Adipocyte (in vitro differentiated cells): ENCODE results near the gene SEC16A.

Experiments
- DNase-seq: peaks from one replicate; pipeline ENCODE4 v3.0.0-alpha.2; 2015; ENCODE audit warnings: low read depth
- H3K27me3 ChIP-seq: replicated peaks from 2 replicates; pipeline ENCODE4 v1.7.0; 2013; ENCODE audit warnings: mild to moderate bottlenecking, low read length, moderate library complexity; ENCODE audit not compliant: control insufficient read depth, insufficient read depth
- H3K36me3 ChIP-seq: 2 replicates; pipeline ENCODE4 v1.7.0; 2013; ENCODE audit warnings: low read length, mild to moderate bottlenecking, moderate library complexity; ENCODE audit not compliant: control insufficient read depth, insufficient read depth, severe bottlenecking
- H3K4me1 ChIP-seq: 2 replicates; pipeline ENCODE4 v1.7.0; 2013; ENCODE audit warnings: mild to moderate bottlenecking, low read length, moderate library complexity; ENCODE audit not compliant: control insufficient read depth, insufficient read depth
- H3K4me3 ChIP-seq: 2 replicates; pipeline ENCODE4 v1.7.0; 2013; ENCODE audit warnings: mild to moderate bottlenecking, low read length, moderate library complexity
- H3K9ac ChIP-seq: 2 replicates; pipeline ENCODE4 v1.7.0; 2013; ENCODE audit warnings: mild to moderate bottlenecking, low read length, moderate library complexity
- H3K9me3 ChIP-seq: 2 replicates; pipeline ENCODE4 v1.7.0; 2013; ENCODE audit warnings: mild to moderate bottlenecking, low read length, moderate library complexity; ENCODE audit not compliant: control insufficient read depth

The SEC16A gene

DNA sequence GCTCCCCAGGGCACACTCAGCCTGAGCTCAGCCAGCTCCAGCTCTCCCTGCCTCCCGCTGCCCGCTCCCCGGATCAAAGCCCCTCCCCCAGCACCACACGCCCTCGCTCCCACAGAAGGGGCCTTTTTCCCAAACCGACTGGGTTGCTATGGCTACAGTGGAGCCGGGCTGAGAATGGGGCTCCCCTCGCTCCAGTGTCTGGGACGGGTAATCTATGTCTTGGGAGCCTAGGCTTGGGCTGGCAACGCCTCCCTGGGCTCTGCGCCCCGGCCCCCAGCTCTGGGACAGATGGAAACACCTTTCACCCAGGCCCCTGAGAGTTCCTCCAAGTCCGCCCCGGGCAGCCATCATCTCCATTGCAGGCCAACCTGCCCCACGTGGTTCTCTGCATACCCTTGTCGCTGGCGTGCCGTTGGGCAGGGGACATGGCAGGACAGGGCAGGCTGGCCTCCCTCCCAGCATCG is 33.4 kb upstream of the SEC16A start:
- Histone ChIP-seq H3K27me3 (no peaks in the 10 kb centered on the region), H3K4me1 (no peaks in the 10 kb centered on the region), H3K36me3 (peaks cover 49% of the 10 kb centered on the region), H3K9ac (no peak overlapping the region), H3K9me3 (no peaks in the 10 kb centered on the region), H3K4me3 (no peak overlapping the region)
- DNase-seq, result no peak

DNA sequence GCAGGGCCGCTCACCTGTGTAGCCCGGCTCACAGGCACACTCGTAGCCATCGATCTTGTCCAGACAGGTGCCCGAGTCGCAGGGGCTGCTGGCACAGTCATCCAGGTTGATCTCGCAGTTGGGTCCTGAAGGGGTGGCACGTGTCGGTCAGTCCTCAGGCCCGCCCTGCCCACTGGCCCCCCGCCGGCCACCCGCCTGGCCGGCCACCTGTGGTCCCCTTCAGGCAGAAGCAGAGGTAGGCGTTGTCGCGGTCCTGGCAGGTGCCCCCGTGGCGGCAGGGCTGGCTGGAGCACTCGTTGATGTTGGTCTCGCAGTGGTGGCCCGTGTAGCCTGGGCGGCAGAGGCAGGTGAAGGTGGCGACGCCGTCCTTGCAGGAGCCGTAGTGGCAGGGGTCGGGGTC is 32.4 kb upstream of the SEC16A start:
- H3K36me3 ChIP-seq, result peaks cover 51% of the 10 kb centered on the region
- no peaks in the 10 kb centered on the region for H3K27me3 ChIP-seq
- H3K4me3 ChIP-seq, result no peak overlapping the region
- DNase-seq, result no peak
- H3K9ac ChIP-seq, result no peak overlapping the region
- no peaks in the 10 kb centered on the region for H3K4me1 ChIP-seq
- no peaks in the 10 kb centered on the region for H3K9me3 ChIP-seq

DNA sequence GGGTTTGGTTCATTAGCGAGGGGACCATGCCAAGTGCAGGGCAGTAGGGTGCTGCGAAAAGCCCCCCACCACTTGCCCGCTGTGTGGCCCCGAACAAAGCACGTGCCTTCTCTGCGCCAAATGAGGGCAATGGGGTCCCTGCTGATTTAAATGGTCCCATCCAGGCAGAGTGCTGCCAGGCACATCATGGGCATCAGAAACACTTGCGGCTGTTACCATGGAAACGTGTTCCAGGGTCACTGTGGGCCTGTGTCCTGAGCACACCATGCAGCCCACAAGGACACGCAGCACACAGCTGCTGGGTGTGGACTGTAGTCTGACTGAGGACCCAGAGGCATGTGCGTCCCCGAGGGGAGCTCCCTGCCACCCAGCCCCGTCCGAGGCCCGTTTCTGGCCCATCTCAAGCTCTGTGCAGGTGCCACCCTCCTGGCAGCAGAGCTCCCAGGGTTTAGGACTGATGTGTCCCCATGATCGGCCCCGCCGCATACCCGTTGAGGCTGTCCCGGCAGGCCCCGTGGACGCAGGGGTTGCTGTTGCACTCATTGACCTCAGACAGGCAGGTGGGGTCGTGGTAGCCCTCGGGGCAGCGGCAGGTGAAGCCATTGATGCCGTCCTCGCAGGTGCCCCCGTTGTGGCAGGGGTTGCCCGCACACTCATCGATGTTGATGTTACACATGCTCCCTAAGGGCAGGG is 31.3 kb upstream of the SEC16A start:
- H3K4me1 ChIP-seq, result no peaks in the 10 kb centered on the region
- no peak for DNase-seq
- H3K27me3 ChIP-seq, result no peaks in the 10 kb centered on the region
- H3K36me3 ChIP-seq, result peaks cover 62% of the 10 kb centered on the region
- H3K9me3 ChIP-seq, result no peaks in the 10 kb centered on the region
- no peak overlapping the region for H3K4me3 ChIP-seq
- no peak overlapping the region for H3K9ac ChIP-seq

DNA sequence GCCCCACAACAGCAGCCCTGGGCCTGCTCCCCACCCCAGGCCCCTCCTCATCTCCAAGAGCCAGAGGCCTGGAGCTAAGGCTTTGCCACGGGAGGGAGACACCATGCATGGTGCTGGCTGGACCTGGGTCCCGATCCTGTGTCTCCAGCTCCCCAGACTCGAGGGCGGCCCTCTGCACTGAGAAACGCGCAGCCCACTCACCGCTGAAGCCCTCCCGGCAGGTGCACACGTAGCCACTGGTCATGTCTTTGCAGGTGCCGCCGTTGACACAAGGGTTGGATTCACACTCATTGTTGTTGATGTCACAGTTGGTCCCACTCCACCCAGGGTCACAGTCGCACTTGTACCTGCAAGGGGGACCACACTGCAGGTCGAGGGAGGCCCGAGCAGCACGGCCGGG is 30.4 kb upstream of the SEC16A start:
- H3K4me1 ChIP-seq, result no peaks in the 10 kb centered on the region
- no peak overlapping the region for H3K9ac ChIP-seq
- peaks cover 66% of the 10 kb centered on the region for H3K36me3 ChIP-seq
- no peaks in the 10 kb centered on the region for H3K9me3 ChIP-seq
- H3K4me3 ChIP-seq, result no peak overlapping the region
- no peak for DNase-seq
- no peaks in the 10 kb centered on the region for H3K27me3 ChIP-seq

DNA sequence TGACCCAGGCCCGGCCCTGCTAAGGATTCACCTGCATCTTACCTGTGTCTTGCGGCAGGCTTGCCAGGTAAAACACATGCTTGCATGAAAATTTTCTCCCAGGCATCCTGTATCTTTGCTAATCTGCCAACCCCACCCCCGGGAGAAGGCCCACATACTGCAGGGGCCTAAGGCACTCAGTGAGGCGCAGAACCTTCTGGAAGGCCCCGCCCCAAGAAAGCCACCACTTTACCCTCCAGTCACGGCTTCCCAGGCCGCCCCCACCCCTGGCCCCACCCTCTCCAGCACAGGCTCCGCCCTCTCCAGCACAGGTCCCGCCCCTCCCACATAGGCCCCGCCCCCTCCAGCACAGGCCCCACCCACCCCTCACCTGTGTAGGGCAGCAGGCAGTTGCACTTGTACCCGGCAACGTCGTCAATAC is 29.8 kb upstream of the SEC16A start:
- peaks cover 66% of the 10 kb centered on the region for H3K36me3 ChIP-seq
- H3K9me3 ChIP-seq, result no peaks in the 10 kb centered on the region
- DNase-seq, result no peak
- no peak overlapping the region for H3K9ac ChIP-seq
- no peaks in the 10 kb centered on the region for H3K4me1 ChIP-seq
- no peaks in the 10 kb centered on the region for H3K27me3 ChIP-seq
- H3K4me3 ChIP-seq, result no peak overlapping the region

DNA sequence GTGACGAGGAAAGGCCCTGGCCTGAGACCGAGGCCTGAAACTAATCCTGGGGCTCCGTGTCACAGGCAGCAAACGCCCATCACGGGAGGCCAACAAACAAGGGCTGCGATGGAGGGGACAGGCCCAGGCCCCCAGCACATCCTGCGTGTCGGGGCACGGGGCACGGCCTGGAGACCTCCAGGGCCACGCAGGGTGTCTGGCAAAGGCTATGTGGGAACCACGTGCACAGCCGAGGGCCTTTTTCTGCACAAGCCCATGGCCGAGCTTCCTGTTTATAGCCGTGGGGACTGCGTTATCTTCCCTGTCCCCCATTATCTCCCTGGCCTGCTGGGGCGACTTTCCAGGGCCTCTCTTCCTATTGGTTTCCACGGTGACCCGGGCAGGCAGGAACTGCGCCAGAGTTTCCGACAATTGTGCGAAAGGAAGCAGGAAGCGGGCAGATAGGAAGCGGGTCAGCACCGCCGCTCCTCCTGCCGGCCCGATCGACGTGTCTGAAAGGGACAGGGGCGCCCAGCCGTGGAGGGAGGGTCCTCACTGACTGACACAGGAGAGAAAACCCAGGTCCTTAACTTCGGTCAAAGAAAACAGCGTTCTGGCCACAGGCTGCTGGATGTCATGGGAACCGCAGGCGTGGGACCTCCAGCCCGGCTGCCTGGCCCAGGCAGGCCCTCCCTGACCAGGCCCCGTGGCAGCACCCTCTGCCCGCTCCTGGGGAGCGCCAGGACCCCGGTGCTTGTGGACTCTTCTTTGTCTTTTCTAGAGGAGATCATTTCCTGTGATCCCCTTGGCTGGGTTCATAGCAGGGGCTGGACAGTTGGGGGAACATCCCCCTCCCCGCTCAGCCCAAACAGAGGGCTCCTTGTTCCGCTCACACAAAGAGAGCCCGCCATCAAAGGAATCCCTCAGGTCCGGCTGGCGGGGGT is 29.1 kb upstream of the SEC16A start:
- Histone ChIP-seq H3K4me1 (no peaks in the 10 kb centered on the region), H3K9ac (no peak overlapping the region), H3K27me3 (no peaks in the 10 kb centered on the region), H3K9me3 (no peaks in the 10 kb centered on the region), H3K36me3 (peaks cover 70% of the 10 kb centered on the region), H3K4me3 (no peak overlapping the region)
- no peak for DNase-seq

DNA sequence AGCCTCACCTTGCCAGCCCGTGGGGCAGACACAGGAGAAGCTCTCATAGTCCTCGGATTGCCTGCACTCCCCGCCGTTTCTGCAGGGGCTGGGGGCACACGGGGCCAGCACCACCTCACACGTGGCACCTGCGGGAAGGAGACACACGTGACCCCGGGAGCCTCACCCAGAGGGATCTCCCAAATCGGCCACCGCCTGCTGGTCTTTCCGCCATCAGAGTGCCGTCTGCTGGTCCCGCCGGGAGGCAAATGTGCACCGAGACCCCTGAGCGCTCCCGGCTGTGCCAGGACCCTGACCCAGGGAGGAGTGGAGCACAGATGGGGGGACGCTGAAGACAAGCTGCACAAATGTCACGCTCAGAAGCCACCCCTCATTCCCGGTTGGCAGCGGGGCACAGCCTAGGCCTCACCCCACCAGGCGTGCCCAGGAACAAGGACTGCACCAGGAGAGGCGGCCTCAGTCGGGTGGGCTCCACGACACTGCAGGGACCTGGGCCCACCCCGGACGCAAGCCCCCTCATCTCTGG is 28.4 kb upstream of the SEC16A start:
- H3K9ac ChIP-seq, result no peak overlapping the region
- H3K9me3 ChIP-seq, result no peaks in the 10 kb centered on the region
- H3K4me3 ChIP-seq, result no peak overlapping the region
- no peak for DNase-seq
- no peaks in the 10 kb centered on the region for H3K4me1 ChIP-seq
- H3K36me3 ChIP-seq, result peaks cover 77% of the 10 kb centered on the region
- no peaks in the 10 kb centered on the region for H3K27me3 ChIP-seq

DNA sequence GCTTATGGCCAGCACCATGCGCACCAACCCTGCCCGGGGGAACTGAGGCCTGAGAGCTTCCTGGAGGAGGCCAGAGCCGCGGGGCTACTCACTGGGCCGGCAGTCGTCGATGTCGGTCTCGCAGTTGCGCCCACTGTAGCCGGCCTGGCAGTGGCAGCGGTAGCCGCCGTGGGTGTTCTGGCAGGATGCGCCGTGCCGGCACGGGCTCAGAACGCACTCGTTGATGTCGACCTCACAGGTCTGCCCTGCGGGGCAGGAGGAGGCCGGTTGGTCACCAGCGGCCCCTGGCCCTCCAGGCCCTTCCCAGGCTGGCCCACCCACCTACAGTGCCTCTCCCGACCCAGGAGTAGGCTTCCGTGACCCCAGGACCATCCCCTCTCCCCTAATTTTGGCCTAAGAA is 27.7 kb upstream of the SEC16A start:
- H3K9me3 ChIP-seq, result no peaks in the 10 kb centered on the region
- H3K4me3 ChIP-seq, result no peak overlapping the region
- no peaks in the 10 kb centered on the region for H3K27me3 ChIP-seq
- H3K4me1 ChIP-seq, result no peaks in the 10 kb centered on the region
- no peak for DNase-seq
- H3K36me3 ChIP-seq, result peaks cover 79% of the 10 kb centered on the region
- H3K9ac ChIP-seq, result no peak overlapping the region

DNA sequence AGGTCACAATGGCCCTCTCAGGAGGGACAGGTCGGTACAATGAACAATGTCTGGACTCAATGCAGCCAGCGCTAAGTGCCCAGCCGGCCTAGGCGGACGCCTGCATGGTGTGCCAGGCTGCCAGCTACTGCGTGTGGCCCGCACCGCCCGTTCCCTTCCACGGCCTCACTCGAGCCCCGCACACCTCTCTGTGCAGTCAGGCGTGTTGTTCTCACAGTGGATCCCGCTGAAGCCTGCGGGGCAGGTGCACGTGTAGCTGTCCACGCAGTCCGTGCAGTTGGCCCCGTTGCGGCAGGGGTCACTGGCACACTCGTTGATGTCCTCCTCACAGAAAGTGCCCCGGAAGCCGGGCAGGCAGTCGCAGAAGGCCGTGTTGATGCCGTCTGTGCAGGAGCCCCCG is 26.7 kb upstream of the SEC16A start:
- H3K36me3 ChIP-seq, result peaks cover 78% of the 10 kb centered on the region

DNA sequence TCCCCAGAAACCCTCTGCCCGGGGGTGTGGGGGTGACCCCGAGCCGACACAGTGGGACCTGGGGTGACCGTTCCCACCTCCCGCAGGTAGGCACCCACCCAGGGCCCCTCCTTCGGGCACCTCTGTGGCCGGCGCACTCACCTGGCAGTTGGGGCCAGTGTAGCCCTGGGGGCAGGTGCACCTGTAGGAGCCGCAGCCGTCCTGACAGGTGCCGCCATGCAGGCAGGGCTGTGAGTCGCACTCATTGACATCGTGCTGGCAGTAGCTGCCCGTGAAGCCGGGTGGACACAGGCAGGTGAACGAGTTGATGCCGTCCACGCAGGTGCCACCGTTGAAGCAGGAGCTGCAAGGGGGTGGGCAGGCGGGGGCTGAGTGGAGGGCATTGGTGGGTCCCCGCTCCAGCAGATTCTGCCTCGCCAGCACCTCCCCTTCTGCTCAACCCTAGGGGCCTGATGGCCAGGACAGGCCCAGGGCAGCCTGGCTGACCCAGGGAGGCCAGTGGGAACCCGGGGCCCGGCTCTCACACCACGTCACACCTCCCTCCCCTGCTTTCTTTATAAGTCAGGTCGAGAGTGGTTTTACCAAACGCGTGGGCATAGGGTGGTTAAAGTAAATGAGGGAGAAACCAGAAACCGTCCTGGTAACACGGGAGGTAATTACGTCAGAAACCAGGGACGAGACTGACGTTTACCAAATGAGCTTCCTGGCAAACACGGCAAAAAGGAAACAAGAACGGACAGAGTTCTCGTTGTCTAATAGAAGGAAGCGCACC is 26.1 kb upstream of the SEC16A start:
- DNase-seq, result no peak
- H3K9ac ChIP-seq, result no peak overlapping the region
- H3K4me1 ChIP-seq, result no peaks in the 10 kb centered on the region
- no peaks in the 10 kb centered on the region for H3K9me3 ChIP-seq
- peaks cover 78% of the 10 kb centered on the region for H3K36me3 ChIP-seq
- no peaks in the 10 kb centered on the region for H3K27me3 ChIP-seq
- H3K4me3 ChIP-seq, result no peak overlapping the region

More for the DNA sequence above, 26.7 kb upstream of the SEC16A start:
- Histone ChIP-seq H3K4me3 (no peak overlapping the region), H3K27me3 (no peaks in the 10 kb centered on the region), H3K4me1 (no peaks in the 10 kb centered on the region), H3K9ac (no peak overlapping the region), H3K9me3 (no peaks in the 10 kb centered on the region)
- no peak for DNase-seq

DNA sequence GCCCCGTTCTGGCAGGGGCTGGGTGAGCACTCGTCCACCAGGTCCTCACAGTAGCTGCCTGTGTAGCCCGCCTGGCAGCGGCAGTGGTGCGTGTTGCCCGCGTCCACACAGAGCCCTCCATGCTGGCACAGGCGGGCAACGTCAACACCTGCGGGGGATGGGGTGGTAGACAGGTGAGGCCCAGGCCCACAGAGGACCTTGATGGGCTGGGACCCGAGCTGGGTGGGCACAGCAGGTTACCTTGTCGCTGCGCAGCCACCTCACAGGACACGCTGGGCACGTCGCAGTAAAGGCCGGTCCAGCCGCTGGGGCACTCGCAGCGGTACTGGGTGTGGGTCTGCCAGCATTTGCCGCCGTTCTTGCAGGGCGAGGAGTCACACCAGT is 25.1 kb upstream of the SEC16A start:
- no peaks in the 10 kb centered on the region for H3K9me3 ChIP-seq
- no peaks in the 10 kb centered on the region for H3K4me1 ChIP-seq
- H3K9ac ChIP-seq, result no peak overlapping the region
- peaks cover 76% of the 10 kb centered on the region for H3K36me3 ChIP-seq
- no peak overlapping the region for H3K4me3 ChIP-seq
- no peak for DNase-seq
- no peaks in the 10 kb centered on the region for H3K27me3 ChIP-seq
